ENCODE results near the gene DRG2.

Gene DRG2

GRCh38 chr17:18151290-18151689, 63.5 kb downstream of the DRG2 start:
- H3K27ac ChIP-seq, result no peak overlapping the region
- TF ChIP-seq, protein P1, sequence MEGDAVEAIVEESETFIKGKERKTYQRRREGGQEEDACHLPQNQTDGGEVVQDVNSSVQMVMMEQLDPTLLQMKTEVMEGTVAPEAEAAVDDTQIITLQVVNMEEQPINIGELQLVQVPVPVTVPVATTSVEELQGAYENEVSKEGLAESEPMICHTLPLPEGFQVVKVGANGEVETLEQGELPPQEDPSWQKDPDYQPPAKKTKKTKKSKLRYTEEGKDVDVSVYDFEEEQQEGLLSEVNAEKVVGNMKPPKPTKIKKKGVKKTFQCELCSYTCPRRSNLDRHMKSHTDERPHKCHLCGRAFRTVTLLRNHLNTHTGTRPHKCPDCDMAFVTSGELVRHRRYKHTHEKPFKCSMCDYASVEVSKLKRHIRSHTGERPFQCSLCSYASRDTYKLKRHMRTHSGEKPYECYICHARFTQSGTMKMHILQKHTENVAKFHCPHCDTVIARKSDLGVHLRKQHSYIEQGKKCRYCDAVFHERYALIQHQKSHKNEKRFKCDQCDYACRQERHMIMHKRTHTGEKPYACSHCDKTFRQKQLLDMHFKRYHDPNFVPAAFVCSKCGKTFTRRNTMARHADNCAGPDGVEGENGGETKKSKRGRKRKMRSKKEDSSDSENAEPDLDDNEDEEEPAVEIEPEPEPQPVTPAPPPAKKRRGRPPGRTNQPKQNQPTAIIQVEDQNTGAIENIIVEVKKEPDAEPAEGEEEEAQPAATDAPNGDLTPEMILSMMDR (IDR thresholded peaks at IDR 0.05), result no peak
- DNase-seq (ENCODE audit: low spot score), result no peak
- no peak overlapping the region for H3K4me3 ChIP-seq

- DNase-seq (ENCODE audit: low spot score), result no peak
Observed at GRCh38 chr17:18155179-18155578, 67.4 kb downstream of the DRG2 start.

GRCh38 chr17:18156171-18156975, 68.6 kb downstream of the DRG2 start:
- peak overlapping the region in 1 of 2 donors; percentile 88 for H3K27ac ChIP-seq
- no peak for DNase-seq (ENCODE audit: low spot score)
- no peak overlapping the region for H3K4me3 ChIP-seq
- TF ChIP-seq, protein P1 (IDR thresholded peaks at IDR 0.05), result no peak

More at GRCh38 chr17:18155179-18155578, 67.4 kb downstream of the DRG2 start:
- Histone ChIP-seq H3K4me3 (no peak overlapping the region), H3K27ac (no peak overlapping the region)
- TF ChIP-seq, protein P1 (IDR thresholded peaks at IDR 0.05), result no peak

DNA sequence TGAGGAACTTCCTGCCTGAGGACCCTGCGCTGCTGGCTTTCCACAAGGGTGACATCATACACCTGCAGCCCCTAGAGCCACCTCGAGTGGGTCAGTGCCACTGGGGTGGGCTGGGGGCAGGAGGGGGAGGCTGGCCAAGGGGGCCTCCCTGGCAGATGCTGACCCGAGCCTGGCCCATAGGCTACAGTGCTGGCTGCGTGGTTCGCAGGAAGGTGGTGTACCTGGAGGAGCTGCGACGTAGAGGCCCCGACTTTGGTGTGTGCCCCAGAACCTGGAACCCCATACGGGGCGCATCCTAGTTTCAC, 69.2 kb downstream of the DRG2 start:
- DNase-seq (ENCODE audit: low spot score), result no peak
- no peak overlapping the region for H3K4me3 ChIP-seq
- TF ChIP-seq, protein P1 (IDR thresholded peaks at IDR 0.05), result no peak
- H3K27ac ChIP-seq, result peak overlapping the region in 1 of 2 donors; percentile 88
